ENCODE results near the gene RPF1.
"Not testable (repeated sequence)": the region's sequence is repeated elsewhere in the genome, so short reads cannot be mapped to it uniquely, and the experiment has no call there.

RPF1 gene

GRCh38 chr1:84492726-84493125, 13.7 kb downstream of the RPF1 start:
- no peak for DNase-seq (ENCODE audit: low read depth in 2 of 2)

GRCh38 chr1:84493747-84494146, 14.7 kb downstream of the RPF1 start:
- DNase-seq (ENCODE audit: low read depth in 2 of 2): no peak

- DNase-seq (ENCODE audit: low read depth in 2 of 2): no peak
Measured at GRCh38 chr1:84496498-84496897, 17.4 kb downstream of the RPF1 start.

GRCh38 chr1:84497631-84498275, 18.7 kb downstream of the RPF1 start:
- DNase-seq (ENCODE audit: low read depth in 2 of 2): no peak

- DNase-seq (ENCODE audit: low read depth in 2 of 2): no peak
Measured at GRCh38 chr1:84502927-84503326, 23.9 kb downstream of the RPF1 start.

GRCh38 chr1:84504580-84505492, 25.8 kb downstream of the RPF1 start:
- DNase-seq (ENCODE audit: low read depth in 2 of 2): no peak

- peak in 1 of 2 donors; percentile 13 for DNase-seq (ENCODE audit: low read depth in 2 of 2)
Measured at GRCh38 chr1:84505493-84506001, 26.5 kb downstream of the RPF1 start.

- DNase-seq (ENCODE audit: low read depth in 2 of 2): peak; percentile 92 to 97
Measured at GRCh38 chr1:84506002-84506728, 27.1 kb downstream of the RPF1 start, which contains the start of the genes GNG5 and SPATA1. TSS of gene GNG5 (minus strand) at chr1:84506581. CDS start at chr1:84506091, 490 bp downstream. TSS of gene SPATA1 (plus strand) at chr1:84506386. CDS start at chr1:84516360, 9,974 bp downstream.

GRCh38 chr1:84506729-84507453, 27.8 kb downstream of the RPF1 start:
- DNase-seq (ENCODE audit: low read depth in 2 of 2): no peak

GRCh38 chr1:84507887-84508286, 28.8 kb downstream of the RPF1 start:
- DNase-seq (ENCODE audit: low read depth in 2 of 2): not testable (repeated sequence)

- no peak for DNase-seq (ENCODE audit: low read depth in 2 of 2)
Measured at GRCh38 chr1:84508510-84508909, 29.4 kb downstream of the RPF1 start.

- no peak for DNase-seq (ENCODE audit: low read depth in 2 of 2)
Measured at GRCh38 chr1:84509029-84509428, 30.0 kb downstream of the RPF1 start.

GRCh38 chr1:84510165-84510564, 31.1 kb downstream of the RPF1 start:
- no peak for DNase-seq (ENCODE audit: low read depth in 2 of 2)

- DNase-seq (ENCODE audit: low read depth in 2 of 2): no peak
Measured at GRCh38 chr1:84510668-84511067, 31.6 kb downstream of the RPF1 start.

- DNase-seq (ENCODE audit: low read depth in 2 of 2): no peak
Measured at GRCh38 chr1:84524590-84524989, 45.5 kb downstream of the RPF1 start.

- DNase-seq (ENCODE audit: low read depth in 2 of 2): no peak
Measured at GRCh38 chr1:84525779-84526178, 46.7 kb downstream of the RPF1 start.

GRCh38 chr1:84538599-84538998, 59.5 kb downstream of the RPF1 start:
- no peak for DNase-seq (ENCODE audit: low read depth in 2 of 2)

- DNase-seq (ENCODE audit: low read depth in 2 of 2): no peak
Measured at GRCh38 chr1:84539972-84540371, 60.9 kb downstream of the RPF1 start.

GRCh38 chr1:84540759-84541158, 61.7 kb downstream of the RPF1 start:
- DNase-seq (ENCODE audit: low read depth in 2 of 2): no peak

GRCh38 chr1:84541679-84542078, 62.6 kb downstream of the RPF1 start:
- no peak for DNase-seq (ENCODE audit: low read depth in 2 of 2)
